ENCODE measurements around the gene CACNB1. TPM values are rescaled to one million over a fixed set of nuclear protein-coding genes. Genes with fewer than 3 reads are reported as not detected.

CACNB1 gene
- total RNA-seq, 1 experiment from 2014 or later = 9.1 TPM

- Histone ChIP-seq H3K9me3 (ENCODE audit: low read length) (no peaks in the 10 kb centered on the region), H3K36me3 (ENCODE audit: insufficient read depth, low read length) (no peaks in the 10 kb centered on the region), H3K4me1 (ENCODE audit: low read length) (peaks cover 33% of the 10 kb centered on the region), H2AFZ (ENCODE audit: low read length) (no peak overlapping the region), H4K20me1 (ENCODE audit: insufficient read depth, low read depth, low read length) (no peaks in the 10 kb centered on the region), H3K27me3 (ENCODE audit: low read length) (no peaks in the 10 kb centered on the region), H3K27ac (ENCODE audit: low read length) (no peak overlapping the region), H3K9ac (ENCODE audit: low read length) (no peak overlapping the region), H3K9me2 (replicated peaks; ENCODE audit: insufficient read depth, low read length) (no peaks in the 10 kb centered on the region), H3K79me2 (ENCODE audit: low read length) (no peaks in the 10 kb centered on the region), H3K4me3 (ENCODE audit: low read length) (no peak overlapping the region), H3K4me2 (ENCODE audit: low read depth, low read length, poor library complexity, severe bottlenecking) (no peak overlapping the region)
- DNase-seq = no peak
Observed at GRCh38 chr17:39212195-39212810, 14.8 kb upstream of the CACNB1 start.

GRCh38 chr17:39210093-39210434 lies 12.6 kb upstream of the CACNB1 start:
- peak overlapping the region; percentile 69 for H3K4me3 ChIP-seq (ENCODE audit: low read length)
- peaks cover 1% of the 10 kb centered on the region; the same call in 1 of the 2 replicates for H3K36me3 ChIP-seq (ENCODE audit: insufficient read depth, low read length)
- H3K4me2 ChIP-seq (ENCODE audit: low read depth, low read length, poor library complexity, severe bottlenecking) = peak overlapping the region; percentile 76
- no peak for DNase-seq
- H4K20me1 ChIP-seq (ENCODE audit: insufficient read depth, low read depth, low read length) = no peaks in the 10 kb centered on the region; the same call in 1 of the 2 replicates
- peak overlapping the region; percentile 86; the same call in 1 of the 2 replicates for H2AFZ ChIP-seq (ENCODE audit: low read length)
- peak overlapping the region; percentile 66 for H3K9ac ChIP-seq (ENCODE audit: low read length)
- no peaks in the 10 kb centered on the region for H3K9me2 ChIP-seq (replicated peaks; ENCODE audit: insufficient read depth, low read length)
- peaks cover 38% of the 10 kb centered on the region for H3K4me1 ChIP-seq (ENCODE audit: low read length)
- no peaks in the 10 kb centered on the region for H3K9me3 ChIP-seq (ENCODE audit: low read length)
- no peak overlapping the region for H3K27ac ChIP-seq (ENCODE audit: low read length)
- no peaks in the 10 kb centered on the region for H3K79me2 ChIP-seq (ENCODE audit: low read length)
- no peaks in the 10 kb centered on the region for H3K27me3 ChIP-seq (ENCODE audit: low read length)

GRCh38 chr17:39209317-39210092 lies 12.0 kb upstream of the CACNB1 start:
- Histone ChIP-seq H3K27me3 (ENCODE audit: low read length) (no peaks in the 10 kb centered on the region), H4K20me1 (ENCODE audit: insufficient read depth, low read depth, low read length) (no peaks in the 10 kb centered on the region; the same call in 1 of the 2 replicates), H3K27ac (ENCODE audit: low read length) (peak overlapping the region; percentile 91), H3K9me3 (ENCODE audit: low read length) (no peaks in the 10 kb centered on the region), H3K4me2 (ENCODE audit: low read depth, low read length, poor library complexity, severe bottlenecking) (peak overlapping the region; percentile 76), H3K36me3 (ENCODE audit: insufficient read depth, low read length) (peaks cover 5% of the 10 kb centered on the region; the same call in 1 of the 2 replicates), H3K9ac (ENCODE audit: low read length) (peak overlapping the region; percentile 66), H3K4me1 (ENCODE audit: low read length) (peaks cover 38% of the 10 kb centered on the region), H3K9me2 (replicated peaks; ENCODE audit: insufficient read depth, low read length) (no peaks in the 10 kb centered on the region), H2AFZ (ENCODE audit: low read length) (peak overlapping the region; percentile 86), H3K4me3 (ENCODE audit: low read length) (peak overlapping the region; percentile 69), H3K79me2 (ENCODE audit: low read length) (no peaks in the 10 kb centered on the region)
- peak; percentile 70 for DNase-seq

- Histone ChIP-seq H3K36me3 (ENCODE audit: insufficient read depth, low read length) (peaks cover 11% of the 10 kb centered on the region; the same call in 1 of the 2 replicates), H3K4me1 (ENCODE audit: low read length) (peaks cover 38% of the 10 kb centered on the region), H3K9me3 (ENCODE audit: low read length) (no peaks in the 10 kb centered on the region), H3K4me2 (ENCODE audit: low read depth, low read length, poor library complexity, severe bottlenecking) (peak overlapping the region; percentile 76), H2AFZ (ENCODE audit: low read length) (peak overlapping the region; percentile 86), H3K9me2 (replicated peaks; ENCODE audit: insufficient read depth, low read length) (no peaks in the 10 kb centered on the region), H3K9ac (ENCODE audit: low read length) (peak overlapping the region; percentile 66), H3K27ac (ENCODE audit: low read length) (peak overlapping the region; percentile 91), H3K4me3 (ENCODE audit: low read length) (peak overlapping the region; percentile 69), H3K79me2 (ENCODE audit: low read length) (no peaks in the 10 kb centered on the region), H3K27me3 (ENCODE audit: low read length) (no peaks in the 10 kb centered on the region), H4K20me1 (ENCODE audit: insufficient read depth, low read depth, low read length) (peaks cover 5% of the 10 kb centered on the region; the same call in 1 of the 2 replicates)
- DNase-seq = peak; percentile 97
Observed at GRCh38 chr17:39208893-39209292, 11.4 kb upstream of the CACNB1 start.

DNA sequence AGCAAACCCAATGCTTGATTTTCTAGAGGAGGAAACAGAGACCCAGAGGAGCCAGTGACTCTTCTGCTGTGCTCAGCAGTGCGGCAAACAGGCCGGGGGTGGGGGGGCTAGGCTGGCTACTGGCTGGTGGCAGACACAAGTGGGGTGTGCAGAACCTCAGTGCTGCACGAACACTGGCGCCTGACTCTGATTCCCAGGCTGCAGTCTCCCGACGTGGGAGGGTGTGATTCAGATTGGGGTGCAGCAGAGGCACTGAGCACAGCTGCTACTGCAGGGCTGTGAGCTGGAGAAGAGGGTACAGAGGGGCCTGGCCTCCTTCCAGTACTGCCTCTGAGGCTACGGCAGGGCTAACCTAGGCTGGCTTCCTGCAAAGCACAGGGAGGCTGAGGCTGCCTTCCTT lies 10.7 kb upstream of the CACNB1 start:
- no peaks in the 10 kb centered on the region for H3K9me3 ChIP-seq (ENCODE audit: low read length)
- H2AFZ ChIP-seq (ENCODE audit: low read length) = no peak overlapping the region; the same call in 1 of the 2 replicates
- H3K9me2 ChIP-seq (replicated peaks; ENCODE audit: insufficient read depth, low read length) = no peaks in the 10 kb centered on the region
- peak; percentile 83 for DNase-seq
- peak overlapping the region; percentile 91 for H3K27ac ChIP-seq (ENCODE audit: low read length)
- H3K4me2 ChIP-seq (ENCODE audit: low read depth, low read length, poor library complexity, severe bottlenecking) = peak overlapping the region; percentile 76
- peaks cover 12% of the 10 kb centered on the region; the same call in 1 of the 2 replicates for H3K36me3 ChIP-seq (ENCODE audit: insufficient read depth, low read length)
- peaks cover 38% of the 10 kb centered on the region for H3K4me1 ChIP-seq (ENCODE audit: low read length)
- peaks cover 7% of the 10 kb centered on the region; the same call in 1 of the 2 replicates for H4K20me1 ChIP-seq (ENCODE audit: insufficient read depth, low read depth, low read length)
- no peaks in the 10 kb centered on the region for H3K79me2 ChIP-seq (ENCODE audit: low read length)
- H3K27me3 ChIP-seq (ENCODE audit: low read length) = no peaks in the 10 kb centered on the region
- peak overlapping the region; percentile 65 for H3K9ac ChIP-seq (ENCODE audit: low read length)
- peak overlapping the region; percentile 69 for H3K4me3 ChIP-seq (ENCODE audit: low read length)

GRCh38 chr17:39205112-39205526 lies 7.7 kb upstream of the CACNB1 start:
- Histone ChIP-seq H3K4me3 (ENCODE audit: low read length) (no peak overlapping the region), H3K79me2 (ENCODE audit: low read length) (peaks cover 23% of the 10 kb centered on the region), H3K27ac (ENCODE audit: low read length) (no peak overlapping the region), H3K9ac (ENCODE audit: low read length) (no peak overlapping the region), H3K9me3 (ENCODE audit: low read length) (no peaks in the 10 kb centered on the region), H3K9me2 (replicated peaks; ENCODE audit: insufficient read depth, low read length) (no peaks in the 10 kb centered on the region), H3K4me2 (ENCODE audit: low read depth, low read length, poor library complexity, severe bottlenecking) (no peak overlapping the region), H4K20me1 (ENCODE audit: insufficient read depth, low read depth, low read length) (peaks cover 21% of the 10 kb centered on the region), H3K4me1 (ENCODE audit: low read length) (peaks cover 55% of the 10 kb centered on the region), H3K27me3 (ENCODE audit: low read length) (no peaks in the 10 kb centered on the region), H3K36me3 (ENCODE audit: insufficient read depth, low read length) (peaks cover 34% of the 10 kb centered on the region), H2AFZ (ENCODE audit: low read length) (no peak overlapping the region)
- DNase-seq = peak; percentile 65

GRCh38 chr17:39204245-39204644 lies 6.8 kb upstream of the CACNB1 start:
- H3K36me3 ChIP-seq (ENCODE audit: insufficient read depth, low read length) = peaks cover 34% of the 10 kb centered on the region
- H3K27ac ChIP-seq (ENCODE audit: low read length) = no peak overlapping the region
- no peak overlapping the region for H3K4me3 ChIP-seq (ENCODE audit: low read length)
- DNase-seq = no peak
- no peak overlapping the region for H3K4me2 ChIP-seq (ENCODE audit: low read depth, low read length, poor library complexity, severe bottlenecking)
- peaks cover 23% of the 10 kb centered on the region for H3K79me2 ChIP-seq (ENCODE audit: low read length)
- H3K9me3 ChIP-seq (ENCODE audit: low read length) = no peaks in the 10 kb centered on the region
- no peaks in the 10 kb centered on the region for H3K9me2 ChIP-seq (replicated peaks; ENCODE audit: insufficient read depth, low read length)
- peaks cover 21% of the 10 kb centered on the region for H4K20me1 ChIP-seq (ENCODE audit: insufficient read depth, low read depth, low read length)
- no peak overlapping the region for H2AFZ ChIP-seq (ENCODE audit: low read length)
- no peaks in the 10 kb centered on the region for H3K27me3 ChIP-seq (ENCODE audit: low read length)
- no peak overlapping the region for H3K9ac ChIP-seq (ENCODE audit: low read length)
- peaks cover 50% of the 10 kb centered on the region for H3K4me1 ChIP-seq (ENCODE audit: low read length)

- H3K9ac ChIP-seq (ENCODE audit: low read length) = peak overlapping the region; percentile 90
- peaks cover 46% of the 10 kb centered on the region for H3K4me1 ChIP-seq (ENCODE audit: low read length)
- H2AFZ ChIP-seq (ENCODE audit: low read length) = no peak overlapping the region
- H3K79me2 ChIP-seq (ENCODE audit: low read length) = peaks cover 37% of the 10 kb centered on the region
- DNase-seq = peak; percentile 64
- H3K27me3 ChIP-seq (ENCODE audit: low read length) = no peaks in the 10 kb centered on the region
- H3K9me2 ChIP-seq (replicated peaks; ENCODE audit: insufficient read depth, low read length) = no peaks in the 10 kb centered on the region
- peaks cover 25% of the 10 kb centered on the region for H4K20me1 ChIP-seq (ENCODE audit: insufficient read depth, low read depth, low read length)
- peak overlapping the region; percentile 88 for H3K27ac ChIP-seq (ENCODE audit: low read length)
- H3K4me2 ChIP-seq (ENCODE audit: low read depth, low read length, poor library complexity, severe bottlenecking) = peak overlapping the region; percentile 97
- no peaks in the 10 kb centered on the region for H3K9me3 ChIP-seq (ENCODE audit: low read length)
- peak overlapping the region; percentile 77 for H3K4me3 ChIP-seq (ENCODE audit: low read length)
- H3K36me3 ChIP-seq (ENCODE audit: insufficient read depth, low read length) = peaks cover 34% of the 10 kb centered on the region
Observed at GRCh38 chr17:39200957-39201510, 3.6 kb upstream of the CACNB1 start.

Measured in Karpas-422 (cell line).